GM18870 (cell line): ENCODE data around the gene KCNH8.
A peak's percentile ranks its signal among the peaks of the same experiment; 100 is the strongest.

Experiments used
- ATAC-seq: cut with Tn5 transposase; IDR thresholded peaks from one replicate; pipeline ENCODE4 v1.9.1; 2021; ENCODE audit warnings: moderate library complexity; ENCODE audit not compliant: unreplicated experiment

Gene KCNH8

GRCh38 chr3:19348941-19349564, 200.7 kb downstream of the KCNH8 start:
- peak; percentile 77 for ATAC-seq

- ATAC-seq = no peak
Measured at GRCh38 chr3:19357947-19358346, 209.6 kb downstream of the KCNH8 start.

- no peak for ATAC-seq
Measured at GRCh38 chr3:19363071-19363470, 214.8 kb downstream of the KCNH8 start.

GRCh38 chr3:19364148-19364547, 215.8 kb downstream of the KCNH8 start:
- ATAC-seq = no peak

- ATAC-seq = no peak
Measured at GRCh38 chr3:19365471-19365870, 217.2 kb downstream of the KCNH8 start.

GRCh38 chr3:19384868-19385267, 236.6 kb downstream of the KCNH8 start:
- no peak for ATAC-seq

- ATAC-seq = no peak
Measured at GRCh38 chr3:19392150-19392549, 243.8 kb downstream of the KCNH8 start.

GRCh38 chr3:19394946-19395345, 246.6 kb downstream of the KCNH8 start:
- ATAC-seq = no peak

- ATAC-seq = no peak
Measured at GRCh38 chr3:19396726-19397125, 248.4 kb downstream of the KCNH8 start.

GRCh38 chr3:19399356-19399755, 251.0 kb downstream of the KCNH8 start:
- no peak for ATAC-seq

GRCh38 chr3:19399836-19400235, 251.5 kb downstream of the KCNH8 start:
- no peak for ATAC-seq

GRCh38 chr3:19420159-19420558, 271.8 kb downstream of the KCNH8 start:
- no peak for ATAC-seq

- no peak for ATAC-seq
Measured at GRCh38 chr3:19425825-19426224, 277.5 kb downstream of the KCNH8 start.

GRCh38 chr3:19427422-19428149, 279.3 kb downstream of the KCNH8 start:
- ATAC-seq = no peak

GRCh38 chr3:19428729-19429128, 280.4 kb downstream of the KCNH8 start:
- ATAC-seq = no peak

- ATAC-seq = no peak
Measured at GRCh38 chr3:19432669-19433068, 284.4 kb downstream of the KCNH8 start.

- no peak for ATAC-seq
Measured at GRCh38 chr3:19436746-19437145, 288.4 kb downstream of the KCNH8 start.

- ATAC-seq = no peak
Measured at GRCh38 chr3:19439944-19440343, 291.6 kb downstream of the KCNH8 start.

GRCh38 chr3:19446138-19446537, 297.8 kb downstream of the KCNH8 start:
- ATAC-seq = no peak

- peak; percentile 44 for ATAC-seq
Measured at GRCh38 chr3:19446687-19447086, 298.4 kb downstream of the KCNH8 start.

GRCh38 chr3:19455546-19455945, 307.2 kb downstream of the KCNH8 start:
- ATAC-seq = no peak

- ATAC-seq = no peak
Measured at GRCh38 chr3:19456738-19457137, 308.4 kb downstream of the KCNH8 start.

- no peak for ATAC-seq
Measured at GRCh38 chr3:19457449-19457848, 309.1 kb downstream of the KCNH8 start.
